ENCODE results near the gene NIBAN1. TPM values are rescaled to one million over a fixed set of nuclear protein-coding genes. Genes with fewer than 3 reads are reported as not detected.

The NIBAN1 gene
- total RNA-seq, 1 experiment from 2014 or later, result 8.1 TPM

DNA sequence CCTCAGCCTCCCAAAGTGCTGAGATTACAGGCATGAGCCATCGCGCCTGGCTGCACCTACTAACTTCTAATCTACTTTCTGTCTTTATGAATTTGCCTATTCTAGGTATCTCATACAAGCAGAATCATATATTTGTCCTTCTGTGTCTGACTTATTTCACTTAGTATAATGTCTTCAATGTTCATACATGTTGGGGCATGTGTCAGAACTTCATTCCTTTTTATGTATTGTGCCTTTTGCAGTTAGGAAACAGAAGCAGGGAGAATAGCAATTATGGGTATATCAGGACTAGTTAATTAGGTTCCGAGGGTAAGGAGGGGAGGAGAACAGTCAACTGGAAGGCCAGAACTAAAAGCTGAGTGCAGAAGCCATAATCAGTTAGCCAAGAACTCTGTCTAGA, 18.0 kb upstream of the NIBAN1 start:
- Mint-ChIP-seq H3K36me3 (no peaks in the 10 kb centered on the region), H3K27me3 (ENCODE audit: low read depth) (no peaks in the 10 kb centered on the region), H3K27ac (no peak overlapping the region), H3K4me1 (peaks cover 12% of the 10 kb centered on the region), H3K9me3 (peaks cover 5% of the 10 kb centered on the region), H3K4me3 (no peak overlapping the region)
- ATAC-seq (no peak), DNase-seq (ENCODE audit: low spot score) (no peak)
- ChIA-PET CTCF (interaction anchor here (0.5 to 1.6 kb wide), 6 partner anchors 10 to 237 kb away, joined by 3 to 7 read pairs (median 4); partner anchors contain the start of gene RNF2), POLR2A (no interaction called here)
- TF ChIP-seq CREB1 (CRISPR knock-in tag; IDR thresholded peaks at IDR 0.05), result no peak
- no peak for TF ChIP-seq ATF6 (CRISPR knock-in tag; IDR thresholded peaks at IDR 0.05)
- TF ChIP-seq SOX15 (CRISPR knock-in tag; IDR thresholded peaks at IDR 0.05), result no peak
- TF ChIP-seq, protein P1, sequence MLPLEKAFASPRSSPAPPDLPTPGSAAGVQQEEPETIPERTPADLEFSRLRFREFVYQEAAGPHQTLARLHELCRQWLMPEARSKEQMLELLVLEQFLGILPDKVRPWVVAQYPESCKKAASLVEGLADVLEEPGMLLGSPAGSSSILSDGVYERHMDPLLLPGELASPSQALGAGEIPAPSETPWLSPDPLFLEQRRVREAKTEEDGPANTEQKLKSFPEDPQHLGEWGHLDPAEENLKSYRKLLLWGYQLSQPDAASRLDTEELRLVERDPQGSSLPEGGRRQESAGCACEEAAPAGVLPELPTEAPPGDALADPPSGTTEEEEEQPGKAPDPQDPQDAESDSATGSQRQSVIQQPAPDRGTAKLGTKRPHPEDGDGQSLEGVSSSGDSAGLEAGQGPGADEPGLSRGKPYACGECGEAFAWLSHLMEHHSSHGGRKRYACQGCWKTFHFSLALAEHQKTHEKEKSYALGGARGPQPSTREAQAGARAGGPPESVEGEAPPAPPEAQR (CRISPR knock-in tag; IDR thresholded peaks at IDR 0.05), result no peak
- TF ChIP-seq GABPB1 (CRISPR knock-in tag; IDR thresholded peaks at IDR 0.05), result no peak
- no peak for TF ChIP-seq NFYB (CRISPR knock-in tag; conservative IDR thresholded peaks at IDR 0.05; ENCODE audit: low read depth)
- no peak for TF ChIP-seq FOXP4 (CRISPR knock-in tag; IDR thresholded peaks at IDR 0.05)
- TF ChIP-seq CREM (CRISPR knock-in tag; IDR thresholded peaks at IDR 0.05), result no peak
- TF ChIP-seq PRRX2 (CRISPR knock-in tag; IDR thresholded peaks at IDR 0.05), result no peak
- TF ChIP-seq ZBTB21 (CRISPR knock-in tag; IDR thresholded peaks at IDR 0.05; ENCODE audit: borderline replicate concordance), result no peak
- TF ChIP-seq, protein P2, sequence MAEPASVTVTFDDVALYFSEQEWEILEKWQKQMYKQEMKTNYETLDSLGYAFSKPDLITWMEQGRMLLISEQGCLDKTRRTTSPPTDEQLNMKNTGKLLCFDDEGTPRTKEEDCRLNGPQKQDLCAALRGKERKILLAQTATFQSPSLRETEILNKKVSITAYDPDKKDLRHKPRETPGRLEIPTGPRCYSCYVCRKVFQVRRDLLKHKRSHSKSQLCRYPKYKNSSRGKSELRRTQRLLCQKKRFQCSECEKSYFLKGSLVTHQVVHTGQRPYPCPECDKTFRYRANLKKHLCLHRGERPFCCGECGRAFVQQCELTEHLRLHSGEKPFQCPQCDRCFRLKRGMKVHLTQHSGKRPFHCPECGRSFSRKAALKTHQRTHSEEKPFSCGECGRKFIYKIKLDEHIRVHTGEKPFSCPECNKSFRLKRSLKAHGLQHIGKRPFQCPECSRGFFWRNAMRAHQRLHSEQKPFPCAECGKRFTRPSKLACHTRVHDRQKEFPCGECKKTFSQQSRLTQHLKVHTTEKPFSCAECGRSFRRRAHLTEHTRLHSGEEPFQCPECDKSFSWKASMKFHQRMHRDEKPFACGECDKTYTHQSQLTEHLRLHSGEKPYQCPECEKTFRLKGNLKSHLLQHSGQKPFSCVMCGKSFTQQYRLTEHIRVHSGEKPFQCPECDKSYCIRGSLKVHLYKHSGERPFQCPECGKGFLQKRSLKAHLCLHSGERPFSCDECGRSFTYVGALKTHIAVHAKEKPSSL (CRISPR knock-in tag; conservative IDR thresholded peaks at IDR 0.05), result no peak
- no peak for TF ChIP-seq SMAD4 (CRISPR knock-in tag; IDR thresholded peaks at IDR 0.05)
- TF ChIP-seq, protein P3, sequence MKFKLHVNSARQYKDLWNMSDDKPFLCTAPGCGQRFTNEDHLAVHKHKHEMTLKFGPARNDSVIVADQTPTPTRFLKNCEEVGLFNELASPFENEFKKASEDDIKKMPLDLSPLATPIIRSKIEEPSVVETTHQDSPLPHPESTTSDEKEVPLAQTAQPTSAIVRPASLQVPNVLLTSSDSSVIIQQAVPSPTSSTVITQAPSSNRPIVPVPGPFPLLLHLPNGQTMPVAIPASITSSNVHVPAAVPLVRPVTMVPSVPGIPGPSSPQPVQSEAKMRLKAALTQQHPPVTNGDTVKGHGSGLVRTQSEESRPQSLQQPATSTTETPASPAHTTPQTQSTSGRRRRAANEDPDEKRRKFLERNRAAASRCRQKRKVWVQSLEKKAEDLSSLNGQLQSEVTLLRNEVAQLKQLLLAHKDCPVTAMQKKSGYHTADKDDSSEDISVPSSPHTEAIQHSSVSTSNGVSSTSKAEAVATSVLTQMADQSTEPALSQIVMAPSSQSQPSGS (CRISPR knock-in tag; IDR thresholded peaks at IDR 0.05; ENCODE audit: borderline replicate concordance, low read depth), result no peak
- TF ChIP-seq NR2C2 (CRISPR knock-in tag; IDR thresholded peaks at IDR 0.05), result no peak
- no peak for TF ChIP-seq ZNF396 (CRISPR knock-in tag; IDR thresholded peaks at IDR 0.05; ENCODE audit: borderline replicate concordance)

- TF ChIP-seq CDX4 (CRISPR knock-in tag; IDR thresholded peaks at IDR 0.05; ENCODE audit: borderline replicate concordance) (no peak), JAZF1 (CRISPR knock-in tag; IDR thresholded peaks at IDR 0.05) (no peak), USF2 (CRISPR knock-in tag; IDR thresholded peaks at IDR 0.05) (no peak), FOXP1 (CRISPR knock-in tag; IDR thresholded peaks at IDR 0.05; ENCODE audit: borderline replicate concordance) (no peak), IRF2 (CRISPR knock-in tag; IDR thresholded peaks at IDR 0.05; ENCODE audit: borderline replicate concordance, low read depth) (no peak), NR1H2 (CRISPR knock-in tag; IDR thresholded peaks at IDR 0.05) (no peak), SOX15 (CRISPR knock-in tag; IDR thresholded peaks at IDR 0.05) (no peak), JUN (CRISPR knock-in tag; IDR thresholded peaks at IDR 0.05) (no peak), ATF3 (CRISPR knock-in tag; conservative IDR thresholded peaks at IDR 0.05) (no peak), MAX (CRISPR knock-in tag; IDR thresholded peaks at IDR 0.05) (no peak)
- H3K27me3 Mint-ChIP-seq (ENCODE audit: low read depth), result no peaks in the 10 kb centered on the region
- ATAC-seq (no peak), DNase-seq (ENCODE audit: low spot score) (no peak)
- CTCF ChIA-PET, result no interaction called here
- peaks cover 10% of the 10 kb centered on the region for H3K4me1 Mint-ChIP-seq
- H3K36me3 Mint-ChIP-seq, result no peaks in the 10 kb centered on the region
- POLR2A ChIA-PET, result no interaction called here
- no peak overlapping the region for H3K27ac Mint-ChIP-seq
- peaks cover 5% of the 10 kb centered on the region for H3K9me3 Mint-ChIP-seq
- no peak overlapping the region for H3K4me3 Mint-ChIP-seq
Measured at GRCh38 chr1:184990204-184990603, 15.9 kb upstream of the NIBAN1 start.
